K562 (cell line): Measurements from ENCODE around the gene SH3BP5L. TPM values are rescaled to one million over a fixed set of nuclear protein-coding genes. Genes with fewer than 3 reads are reported as not detected.
A peak's percentile ranks its signal among the peaks of the same experiment; 100 is the strongest.

Source experiments
- ATAC-seq: fragments of 200-7000 bp; cut with Tn5 transposase; 3 replicates; pipeline ENCODE4 v1.9.1; 2020; ENCODE audit warnings: moderate library complexity
- BruUV-seq: library from RNA; stranded (reverse); fragments of 400-500 nt; replicated peaks from 2 replicates; lab custom pipeline; 2021; lab: Mats Ljungman, UMichigan
- CTCF ChIA-PET: fragments of 300-600 bp; formaldehyde crosslinking; extraction: SDS; loops from one replicate; lab custom pipeline; 2021; ENCODE audit warnings: low intra/inter-chr PET ratio; lab: Yijun Ruan, JAX
- POLR2A ChIA-PET: fragments of 300-600, 350-650 bp; sonication (Branson Sonifier 250); formaldehyde crosslinking; extraction: SDS; loops from one replicate; lab custom pipeline; 2021; ENCODE audit warnings: antibody characterized with exemption, inconsistent platforms; lab: Yijun Ruan, JAX
- DNase-seq, 4 experiments: peaks; one replicate each; pipeline versions ENCODE4 v3.0.0 to v3.0.0-alpha.2; 2011 to 2018; ENCODE audit warnings: low spot score in 3 of 4, mixed read lengths in 3 of 4; ENCODE audit errors: extremely low read depth in 1 of 4
- FAIRE-seq: peaks from 2 replicates; lab custom pipeline; 2011; peaks lifted over from hg19 to GRCh38; lab: Jason Lieb, UNC
- H2AFZ ChIP-seq: 2 replicates; pipeline ENCODE4 v1.6.0; 2011; ENCODE audit warnings: low read depth, low read length, control low read depth, inconsistent platforms
- H3K27ac ChIP-seq: fragments of 200-600 bp; 3 replicates; pipeline ENCODE4 v1.8.0; 2011; ENCODE audit warnings: low read depth, mild to moderate bottlenecking, control low read depth, inconsistent platforms, low read length, moderate library complexity, mixed read lengths; ENCODE audit errors: extremely low read depth
- H3K27me3 ChIP-seq, 2 experiments: fragments of 300-600 bp in 1 of 2; 2 replicates in 1 of 2; 3 replicates in 1 of 2; pipeline versions ENCODE4 v1.6.0 to v1.8.0; 2011; ENCODE audit warnings: inconsistent platforms in 2 of 2, low read length in 2 of 2, mild to moderate bottlenecking in 1 of 2, mixed read lengths in 1 of 2, moderate library complexity in 1 of 2; ENCODE audit not compliant: control insufficient read depth in 2 of 2, insufficient read depth in 2 of 2
- H3K36me3 ChIP-seq: fragments of 300-600 bp; 3 replicates; pipeline ENCODE4 v1.8.0; 2011; ENCODE audit warnings: mild to moderate bottlenecking, low read length, inconsistent platforms; ENCODE audit not compliant: control insufficient read depth, insufficient read depth
- H3K4me1 ChIP-seq, 2 experiments: fragments of 200-600 bp in 1 of 2; replicated peaks in 1 of 2; 2 replicates in 1 of 2; 3 replicates in 1 of 2; pipeline versions ENCODE4 v1.5.1 to v1.8.0; 2011; ENCODE audit warnings: inconsistent platforms in 2 of 2, low read length in 2 of 2, mild to moderate bottlenecking in 1 of 2, mixed read lengths in 1 of 2, moderate library complexity in 1 of 2; ENCODE audit not compliant: control insufficient read depth in 2 of 2, insufficient read depth in 2 of 2
- H3K4me2 ChIP-seq: 2 replicates; pipeline ENCODE4 v1.6.1; 2011; ENCODE audit warnings: low read length, control low read depth, inconsistent platforms, mixed read lengths; ENCODE audit not compliant: insufficient read depth
- H3K4me3 ChIP-seq: fragments of 200-600 bp; sonication (generic), shearing (Covaris generic); 2 replicates; pipeline ENCODE4 v1.5.1; 2016; ENCODE audit warnings: control low read depth, inconsistent platforms
- H3K79me2 ChIP-seq: fragments of 200-600 bp; 3 replicates; pipeline ENCODE4 v1.8.0; 2011; ENCODE audit warnings: low read length, inconsistent platforms; ENCODE audit not compliant: control insufficient read depth, insufficient read depth
- H3K9ac ChIP-seq, 2 experiments: 2 replicates each; pipeline versions ENCODE4 v1.6.0 to v1.6.1; 2011; ENCODE audit warnings: low read depth in 2 of 2, low read length in 2 of 2, control low read depth in 1 of 2, inconsistent platforms in 1 of 2, mild to moderate bottlenecking in 1 of 2, mixed read lengths in 1 of 2; ENCODE audit not compliant: insufficient read depth in 1 of 2
- H3K9me1 ChIP-seq: one replicate; pipeline ENCODE4 v1.6.0; 2011; ENCODE audit warnings: inconsistent platforms, mild to moderate bottlenecking, low read length, moderate library complexity; ENCODE audit not compliant: control insufficient read depth, insufficient read depth
- H3K9me3 ChIP-seq: replicated peaks from 2 replicates; pipeline ENCODE4 v1.5.1; 2011; ENCODE audit warnings: low read depth, low read length, inconsistent platforms; ENCODE audit not compliant: control insufficient read depth, insufficient read depth
- H4K20me1 ChIP-seq: replicated peaks from 2 replicates; pipeline ENCODE4 v1.6.1; 2011; ENCODE audit warnings: low read length, inconsistent platforms, mixed read lengths; ENCODE audit not compliant: control insufficient read depth, insufficient read depth
- BCL6 ChIP-seq: fragments of 250-450 bp; sonication (Bioruptor Pico); IDR thresholded peaks from 2 replicates; pipeline ENCODE4 v1.4.0; 2020
- IRF1 ChIP-seq: sonication (generic); formaldehyde crosslinking; IDR thresholded peaks from 2 replicates; pipeline ENCODE4 v1.8.0; 2022; ENCODE audit warnings: missing genetic modification reagents, mild to moderate bottlenecking, borderline replicate concordance
- RBFOX2 ChIP-seq: fragments of 200-400 bp; formaldehyde crosslinking; IDR thresholded peaks from 2 replicates; pipeline ENCODE4 v1.6.1; 2017; ENCODE audit warnings: low read depth, mild to moderate bottlenecking, low read length, moderate library complexity
- SOX6 ChIP-seq: fragments of 450-650 bp; IDR thresholded peaks from 2 replicates; pipeline ENCODE4 v1.6.1; 2014; ENCODE audit warnings: mild to moderate bottlenecking
- WGBS: fragments of 100-300 bp; shearing (Covaris generic); methylation state at CpG from one replicate; pipeline ENCODE4 v1.1.6; 2016; ENCODE audit warnings: low coverage, mixed read lengths; ENCODE audit not compliant: insufficient coverage; ENCODE audit errors: missing lambda C conversion rate; 5-methylcytosine and 5-hydroxymethylcytosine counted together
- in situ Hi-C: fragments of 300-500 bp; cut with MboI; formaldehyde crosslinking; loops from 4 replicates; pipeline ENCODE4 v1.15.0; 2018; ENCODE audit warnings: inconsistent platforms, mixed read lengths
- intact Hi-C: fragments of 100-400 bp; cut with micrococcal nuclease; formaldehyde crosslinking; loops from 2 replicates; pipeline ENCODE4 v1.14.2; 2022
- polyA plus RNA-seq, 8 experiments: library from polyadenylated mRNA; depleted of rRNA in 4 of 8; stranded (reverse) in 5 of 8; unstranded in 3 of 8; fragments of >200 nt; fragmentation: Nextera tagmentation in 2 of 8; fragmentation: Illumina TruSeq in 1 of 8; extraction: Ambion mirVana in 2 of 8; extraction: Trizol in 1 of 8; gene quantifications; 2 replicates each; pipeline versions ENCODE4 v1.2.1 to v1.2.3, GENCODE V29; 2011 to 2014; ENCODE audit warnings: inconsistent platforms in 1 of 8, missing spikeins in 1 of 8
- total RNA-seq, 7 experiments: library from RNA; depleted of rRNA in 6 of 7; stranded (reverse); fragments of >200 nt in 6 of 7; fragmentation: Illumina TruSeq in 2 of 7; extraction: Trizol in 2 of 7; gene quantifications; 2 replicates each; pipeline versions ENCODE4 v1.2.1 to v1.2.3, GENCODE V29; 2011 to 2021; ENCODE audit warnings: low replicate concordance in 1 of 7

Gene SH3BP5L
- total and polyA plus RNA-seq, 9 of the 15 experiments (the other 6 are each of a cell fraction or from before 2014, with no cell fraction given) = 1.9 to 26.5 (median 15.8) TPM

DNA sequence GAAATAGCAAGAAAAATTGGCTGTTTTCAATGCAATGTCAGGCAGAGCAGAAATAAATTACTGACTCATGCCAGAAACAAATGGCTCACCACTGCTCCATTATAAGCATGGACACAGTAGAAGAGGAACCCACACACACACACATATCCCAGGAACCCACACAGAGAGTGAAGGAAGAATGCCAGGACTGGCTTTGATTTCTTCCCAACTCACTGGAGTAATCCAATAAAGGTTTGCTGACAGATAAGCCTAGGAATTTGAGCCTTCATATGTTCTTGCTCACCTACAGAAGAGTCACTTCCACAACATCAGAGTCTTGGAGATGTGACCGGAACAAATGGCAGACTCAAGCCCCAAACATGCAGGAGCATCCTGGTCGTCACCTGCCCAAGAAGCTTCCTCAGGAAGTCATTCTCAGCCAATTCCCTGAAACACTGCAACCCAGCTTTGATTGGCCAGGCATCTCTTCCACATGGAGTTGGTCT, 2.2 kb downstream of the SH3BP5L start:
- Histone ChIP-seq H3K9ac (no peak overlapping the region; a peak in 1 of 4 replicates), H3K27ac (no peak overlapping the region), H3K27me3 (no peaks in the 10 kb centered on the region), H3K4me3 (no peak overlapping the region), H3K79me2 (peaks cover 53% of the 10 kb centered on the region), H3K9me1 (no peaks in the 10 kb centered on the region), H2AFZ (no peak overlapping the region), H3K9me3 (no peaks in the 10 kb centered on the region), H3K4me2 (peak overlapping the region; percentile 100), H3K36me3 (peaks cover 57% of the 10 kb centered on the region; the same call in 2 of the 3 replicates), H4K20me1 (peaks cover 4% of the 10 kb centered on the region; the same call in 1 of the 2 replicates), H3K4me1 (peaks cover 18 to 37% of the 10 kb centered on the region in 2 experiments)
- ChIA-PET CTCF (no interaction called here), POLR2A (interaction anchor here (6.8 kb wide), 1 partner anchor 14 kb away, joined by 78 read pairs; the partner anchor contains the start of gene ZNF672)
- FAIRE-seq = no peak
- 88% methylated on average over 2 of the region's 2 CpGs for WGBS
- TF ChIP-seq SOX6 (no peak), BCL6 (no peak), RBFOX2 (0 out of 2 replicates have a peak, but pooled peaks have one; percentile 25), IRF1 (no peak)
- ATAC-seq = no peak
- no TSS peak for BruUV-seq
- DNase-seq = no peak
- intact Hi-C loops (no loop called here), in situ Hi-C loops (no loop called here)
